Measurements from ENCODE around the gene TWIST2.

The TWIST2 gene

DNA sequence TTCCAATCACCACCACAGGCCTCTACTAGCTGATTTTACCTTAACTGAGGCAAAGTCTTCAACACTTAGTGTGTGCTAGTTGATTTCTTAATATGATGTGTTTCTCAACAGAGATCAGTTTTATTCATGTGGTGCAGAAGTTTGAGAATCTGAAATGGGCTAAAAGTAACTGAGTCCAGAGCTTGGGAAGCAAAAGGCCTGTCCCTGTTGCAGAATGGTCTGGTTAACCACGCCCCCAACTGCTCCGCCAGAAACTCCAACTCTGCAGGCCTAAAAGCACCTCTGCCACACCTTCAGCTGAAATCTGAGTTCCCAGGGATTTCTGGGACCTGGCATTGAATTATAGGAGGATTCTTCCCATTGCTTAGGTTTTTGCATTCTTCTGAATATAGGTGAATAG lies 44.9 kb downstream of the TWIST2 start:
- no peak for DNase-seq

DNA sequence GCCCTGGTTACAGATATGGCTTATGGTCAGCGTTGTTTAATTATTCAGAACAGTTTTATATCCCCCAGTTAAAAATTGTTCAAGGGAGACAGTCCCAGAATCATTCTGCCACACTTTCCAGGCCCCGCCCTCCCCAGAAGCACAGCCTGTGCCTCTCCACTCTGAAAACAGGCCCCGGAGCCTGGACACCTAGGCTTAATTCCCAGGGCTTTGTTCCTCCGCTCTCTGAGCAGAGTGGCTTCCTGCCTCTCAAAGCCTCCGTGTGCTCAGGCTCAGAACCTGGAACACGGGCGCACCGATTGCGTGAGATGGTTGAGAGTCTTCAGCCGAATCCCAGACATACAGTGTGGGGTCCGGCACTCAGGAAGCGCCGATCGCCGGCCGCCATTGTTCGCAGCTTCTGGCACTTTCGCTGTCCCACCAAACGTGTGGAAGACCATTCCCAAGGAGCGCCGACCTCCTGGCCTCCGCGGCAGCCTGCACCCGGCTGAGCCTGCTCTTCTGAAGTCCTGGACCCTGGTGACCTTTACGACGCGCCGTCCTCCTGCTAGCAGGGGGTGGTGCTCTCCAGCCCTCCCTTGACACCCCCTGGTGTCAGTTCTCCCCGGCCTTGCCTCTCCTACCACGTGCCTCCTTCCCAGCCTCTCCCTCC lies 45.6 kb downstream of the TWIST2 start:
- no peak for DNase-seq

DNA sequence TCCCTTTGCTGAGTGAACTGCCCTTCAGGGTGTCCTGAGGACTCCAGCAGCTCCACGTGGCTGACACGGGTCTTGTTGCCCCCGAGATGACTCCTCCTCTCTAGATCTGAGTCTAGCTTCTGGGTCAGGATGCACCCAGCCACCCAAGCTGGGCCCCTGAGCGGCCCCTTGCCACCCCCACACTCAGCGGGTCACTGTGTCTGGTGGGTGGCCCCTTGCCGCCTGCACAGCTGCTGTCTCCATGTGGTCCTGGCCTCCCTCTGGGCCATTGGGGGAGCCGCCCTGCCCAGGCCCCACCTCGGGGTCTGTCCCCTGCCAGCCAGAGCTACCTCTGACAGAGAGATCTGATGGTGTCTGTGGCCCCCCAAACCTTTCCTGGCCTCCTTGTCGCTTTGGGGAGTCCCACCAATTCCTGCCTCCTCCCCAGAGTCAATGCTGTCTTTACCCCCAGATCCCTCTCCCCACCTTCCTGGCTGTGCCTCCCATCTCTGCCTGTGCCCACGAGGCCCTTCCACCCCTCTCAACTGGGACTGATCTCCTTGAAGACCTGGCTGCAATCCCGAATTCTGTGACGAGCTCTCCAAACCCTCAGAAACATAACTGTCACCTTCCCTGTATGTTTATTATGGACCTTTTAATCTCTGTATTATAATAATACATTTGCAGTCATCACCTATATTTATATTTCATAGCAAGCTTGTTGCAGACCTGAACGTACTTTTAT lies 46.5 kb downstream of the TWIST2 start:
- DNase-seq: no peak

DNA sequence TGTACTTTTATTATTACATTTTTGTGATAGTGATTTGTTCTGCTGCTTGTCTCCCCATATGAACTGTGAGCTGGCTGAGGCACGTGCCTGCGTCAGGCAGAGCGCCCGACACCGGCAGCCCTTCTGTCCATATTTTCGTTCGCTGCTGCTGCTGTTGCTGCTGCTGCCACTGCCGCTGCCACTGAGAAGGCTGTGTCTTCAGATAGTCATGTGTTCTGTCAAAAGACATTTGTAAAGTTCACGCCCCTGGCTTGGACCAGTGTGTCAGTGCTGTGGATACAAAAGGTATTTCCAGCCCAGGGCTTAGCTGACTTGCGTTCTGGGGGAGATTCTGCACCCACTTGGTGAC lies 47.0 kb downstream of the TWIST2 start:
- no peak for DNase-seq

DNA sequence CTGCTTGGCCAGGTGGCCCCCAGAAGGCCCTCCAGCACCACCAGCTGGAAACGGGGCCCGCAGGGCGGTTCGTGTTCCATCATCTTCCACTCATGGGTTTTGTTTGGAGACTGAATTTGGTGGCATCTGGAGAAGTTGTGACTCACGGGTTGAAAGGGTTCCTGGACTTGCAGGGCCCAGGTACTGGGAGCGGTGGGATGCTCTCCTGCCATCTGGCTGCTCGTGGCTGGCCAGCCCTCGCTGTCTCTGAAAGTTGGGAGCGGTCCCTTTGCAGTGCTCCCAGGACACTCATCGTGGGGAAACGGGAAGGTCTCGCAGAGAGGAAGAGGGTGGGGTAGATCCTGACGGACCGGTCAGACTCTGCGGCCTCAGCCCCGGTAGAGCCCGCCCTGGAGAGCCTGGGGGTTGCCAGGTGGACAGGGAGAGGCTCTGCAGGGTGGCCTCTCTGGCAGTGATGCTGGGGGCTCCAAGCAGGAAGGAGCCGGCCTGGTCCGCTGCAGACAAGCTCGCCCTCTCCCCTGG lies 47.5 kb downstream of the TWIST2 start:
- no peak for DNase-seq

DNA sequence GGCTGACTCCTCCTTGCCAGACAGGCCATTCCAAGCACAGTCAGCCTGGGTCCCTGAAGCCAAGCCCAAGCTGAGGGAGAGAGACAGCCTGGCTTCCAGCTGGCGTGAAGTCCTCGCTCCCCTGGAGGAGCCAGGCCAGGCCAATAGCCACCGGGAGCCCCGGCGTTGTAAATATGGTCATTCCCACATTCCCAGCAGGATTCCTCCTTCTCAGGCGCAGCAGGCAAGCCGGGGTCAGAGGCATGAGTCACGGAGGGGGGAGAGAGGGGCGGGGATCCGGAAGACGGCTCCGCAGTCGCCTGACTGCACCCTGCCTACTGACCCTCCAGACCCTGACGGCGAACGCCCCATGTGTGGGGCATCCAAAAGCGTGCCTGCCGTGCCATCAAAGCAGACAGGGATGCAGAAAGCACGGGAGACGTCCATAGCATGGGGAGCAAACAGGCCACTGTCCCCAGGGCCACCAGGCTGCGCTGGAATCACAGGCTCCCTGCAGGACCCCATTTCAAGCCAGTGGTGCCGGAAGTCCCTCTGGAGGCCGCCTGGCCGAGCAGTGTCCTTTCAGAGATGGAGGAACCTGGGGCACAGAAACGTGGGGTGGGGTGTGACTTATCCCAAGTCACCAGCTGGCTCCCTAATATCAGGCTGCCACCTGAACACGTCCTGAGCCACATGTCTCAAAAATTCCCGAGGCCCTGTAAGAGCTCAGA lies 48.2 kb downstream of the TWIST2 start:
- DNase-seq: no peak

DNA sequence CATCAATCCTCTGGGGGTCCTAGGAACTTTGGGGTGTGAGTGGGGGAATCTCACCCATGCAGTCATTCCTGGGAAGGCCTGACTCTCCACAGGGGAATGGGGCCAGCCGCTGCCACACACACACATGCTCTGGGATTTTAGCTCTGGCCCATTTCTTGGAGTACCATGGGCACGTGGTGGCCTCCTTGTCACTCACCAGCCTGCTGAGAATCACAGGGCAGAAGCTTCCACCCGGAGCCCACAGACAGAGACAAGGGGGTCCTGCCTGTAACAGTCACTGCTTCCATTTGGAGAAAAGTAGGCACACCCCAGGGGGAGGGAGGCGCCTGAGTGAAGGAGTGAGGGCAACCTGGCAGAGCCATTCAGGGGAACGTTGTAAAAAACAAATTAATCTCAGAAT lies 48.8 kb downstream of the TWIST2 start:
- DNase-seq: no peak

DNA sequence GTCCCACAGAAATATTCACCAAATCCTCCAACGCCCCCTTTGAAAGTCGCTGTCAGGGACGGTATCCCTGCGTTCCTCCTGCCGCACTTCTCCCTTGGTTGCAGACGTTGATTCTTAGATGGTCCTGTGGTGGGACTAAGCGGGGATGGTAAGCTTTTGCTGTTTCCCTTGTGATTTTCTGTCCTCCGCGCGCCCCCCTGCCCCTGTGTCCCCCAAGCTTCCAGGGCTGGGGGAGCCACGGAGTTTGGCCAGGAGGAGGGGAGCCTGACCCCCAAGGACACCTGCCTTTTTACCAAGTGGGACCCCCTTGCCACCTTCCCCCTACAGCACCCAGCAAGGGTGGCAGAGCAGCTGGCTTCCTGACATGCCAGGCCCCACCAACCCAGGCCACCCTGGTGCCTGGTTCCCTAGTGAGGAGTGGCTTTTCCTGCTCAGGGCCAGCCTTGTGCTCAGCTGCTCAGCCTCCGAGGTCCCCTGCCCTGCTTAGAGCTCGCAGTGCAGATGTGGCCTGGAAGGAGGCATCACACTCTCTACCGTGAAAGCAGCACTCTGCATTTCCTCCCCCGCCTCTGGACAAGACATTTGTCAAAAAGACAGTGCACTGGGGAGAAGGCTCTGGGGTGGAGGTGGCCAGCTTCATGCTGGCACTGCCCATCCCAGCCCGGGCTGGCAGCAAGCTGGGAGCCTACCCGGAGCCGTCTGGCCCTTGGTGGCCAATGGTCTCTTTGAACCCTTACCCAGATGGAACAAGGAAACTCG lies 49.4 kb downstream of the TWIST2 start:
- no peak for DNase-seq

DNA sequence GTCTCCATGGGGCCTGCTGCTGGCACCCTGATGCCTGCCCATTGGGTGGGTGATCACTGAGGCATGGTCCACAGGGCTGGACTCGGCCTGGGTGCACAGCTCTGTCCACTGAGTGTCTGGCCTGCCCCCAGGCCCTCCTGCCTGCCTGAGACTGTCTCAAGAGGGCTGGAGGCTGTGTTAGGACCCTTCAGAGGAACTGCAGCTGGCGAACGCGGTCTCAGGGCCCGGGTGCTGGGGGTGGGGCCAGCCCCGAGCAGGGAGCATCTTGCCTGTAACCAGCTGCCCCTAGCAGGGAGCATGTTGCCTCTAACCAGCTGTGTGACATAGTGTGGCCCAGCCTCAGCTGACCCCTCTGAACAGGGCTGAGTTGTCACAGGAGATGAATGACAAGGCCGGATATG lies 50.0 kb downstream of the TWIST2 start:
- DNase-seq: no peak

DNA sequence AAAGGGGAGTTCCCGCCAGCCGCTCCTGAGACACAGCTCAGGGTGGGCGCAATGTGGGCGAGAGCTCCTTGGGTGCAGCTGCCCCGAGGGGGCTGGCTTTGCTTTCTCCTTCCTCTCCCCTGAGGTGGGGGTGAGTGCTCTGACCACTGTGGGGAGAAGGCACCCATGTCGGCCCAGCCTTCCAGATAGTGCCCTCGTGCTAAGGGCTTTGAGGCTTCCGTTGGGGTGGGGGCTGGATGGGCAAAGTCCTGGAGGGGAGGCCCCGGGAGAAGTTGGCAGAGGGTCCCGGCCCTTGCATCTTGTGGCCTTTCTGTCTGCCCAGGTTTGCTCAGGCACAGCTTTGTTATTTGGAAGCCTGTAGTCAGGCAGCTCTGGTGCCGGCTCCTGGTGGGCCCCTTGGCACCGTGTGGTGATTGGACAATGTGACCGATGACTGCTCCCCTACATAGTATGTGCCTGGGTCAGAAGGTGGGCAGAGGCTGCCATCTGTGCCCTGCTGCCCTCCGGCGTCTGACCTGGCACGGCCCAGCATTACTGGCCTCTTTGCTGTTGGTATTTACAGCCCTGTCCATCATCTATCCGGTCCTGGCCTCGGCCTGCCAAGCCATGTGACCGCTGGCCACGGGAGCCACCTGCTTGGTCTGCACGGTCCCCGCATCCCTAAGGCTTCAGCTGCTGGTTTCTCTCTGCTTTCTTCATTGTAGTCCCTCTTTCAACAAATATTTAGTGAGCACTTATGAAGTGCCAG lies 50.8 kb downstream of the TWIST2 start:
- DNase-seq: no peak

DNA sequence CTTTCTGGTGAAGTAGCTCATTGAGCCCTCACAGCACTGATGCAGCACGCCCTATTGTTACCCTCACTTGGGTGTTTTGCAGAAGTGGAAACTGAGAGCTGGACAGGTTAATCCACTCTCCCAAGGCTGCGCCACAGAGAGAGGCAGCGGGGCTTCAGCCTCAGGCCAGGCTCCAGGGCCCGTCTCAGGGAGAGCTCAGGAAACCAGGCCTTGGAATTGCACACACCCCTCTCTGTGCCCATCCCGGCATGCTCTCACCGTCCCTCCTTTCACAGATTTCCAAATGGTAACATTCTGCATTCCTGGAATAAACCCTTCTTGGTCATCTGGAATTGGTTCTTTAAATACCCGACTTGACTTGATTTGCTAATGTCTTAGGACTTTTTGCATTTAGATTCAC lies 51.5 kb downstream of the TWIST2 start:
- no peak for DNase-seq

DNA sequence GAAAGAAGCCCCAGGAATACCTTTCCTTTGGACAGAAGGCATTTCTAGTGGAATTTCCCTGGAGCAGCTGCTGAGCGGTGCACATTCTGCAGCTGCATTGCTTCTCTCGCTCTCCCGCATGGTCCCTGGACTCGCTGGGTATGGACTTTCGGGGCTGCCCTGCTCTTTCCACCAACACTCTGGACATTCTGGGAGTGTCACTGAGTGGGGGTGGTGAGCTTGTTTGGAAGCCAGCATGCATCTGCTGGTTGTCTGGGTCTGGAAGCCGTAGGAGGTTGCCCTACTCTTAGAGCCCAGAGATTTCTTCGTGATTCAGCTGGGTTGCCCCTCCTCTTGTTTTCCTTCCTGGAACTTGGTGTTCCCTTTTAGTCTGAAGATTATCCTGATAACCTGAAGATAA lies 52.6 kb downstream of the TWIST2 start:
- no peak for DNase-seq

DNA sequence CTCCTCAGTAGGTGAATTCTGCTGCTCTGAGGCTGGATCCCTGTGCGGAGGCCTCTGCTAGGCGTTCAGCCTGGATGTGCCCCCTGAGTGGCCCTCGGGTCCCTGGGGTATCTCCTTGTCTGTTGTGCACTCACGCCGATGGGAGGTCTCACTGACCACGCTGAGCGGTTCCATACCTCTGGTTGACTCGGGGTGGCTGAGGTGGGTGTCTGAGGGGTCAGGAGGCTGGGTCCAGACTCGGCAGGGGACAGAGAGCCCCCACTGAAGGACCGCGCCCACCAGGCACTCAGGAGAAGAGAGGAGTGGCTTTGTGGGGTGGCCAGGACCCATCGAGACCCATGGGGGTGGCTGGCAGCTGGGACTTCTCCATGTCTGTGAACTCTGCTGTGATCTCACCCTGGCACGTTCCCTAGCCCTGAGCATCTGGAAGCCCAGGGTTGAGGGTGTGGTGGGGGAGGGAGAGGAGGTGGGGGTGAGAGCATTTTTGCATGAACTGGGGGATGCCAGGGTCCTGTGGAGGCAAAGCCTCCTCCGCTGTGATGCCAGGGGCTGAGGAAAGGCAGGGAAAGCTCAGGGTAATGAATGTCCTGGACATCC lies 53.7 kb downstream of the TWIST2 start:
- DNase-seq: no peak

DNA sequence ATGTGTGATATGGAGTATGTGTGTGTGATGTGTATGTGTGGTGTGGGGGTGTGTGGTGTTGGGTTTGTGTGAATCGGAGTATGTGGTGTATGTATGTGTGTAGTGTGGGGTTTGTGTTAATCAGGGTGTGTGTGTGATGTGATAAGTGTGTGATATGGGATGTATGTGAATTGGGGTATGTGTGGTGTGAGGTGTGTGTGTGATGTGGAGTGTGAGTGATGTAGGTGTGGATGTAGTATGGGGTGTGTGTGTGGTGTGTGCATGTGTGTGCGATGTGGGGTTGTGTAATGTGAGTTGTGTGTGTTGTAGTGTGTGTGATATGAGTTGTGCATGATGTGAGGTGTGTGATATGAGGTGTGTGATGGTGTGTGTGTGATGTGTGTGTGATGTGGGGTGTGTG lies 54.4 kb downstream of the TWIST2 start:
- no peak for DNase-seq

DNA sequence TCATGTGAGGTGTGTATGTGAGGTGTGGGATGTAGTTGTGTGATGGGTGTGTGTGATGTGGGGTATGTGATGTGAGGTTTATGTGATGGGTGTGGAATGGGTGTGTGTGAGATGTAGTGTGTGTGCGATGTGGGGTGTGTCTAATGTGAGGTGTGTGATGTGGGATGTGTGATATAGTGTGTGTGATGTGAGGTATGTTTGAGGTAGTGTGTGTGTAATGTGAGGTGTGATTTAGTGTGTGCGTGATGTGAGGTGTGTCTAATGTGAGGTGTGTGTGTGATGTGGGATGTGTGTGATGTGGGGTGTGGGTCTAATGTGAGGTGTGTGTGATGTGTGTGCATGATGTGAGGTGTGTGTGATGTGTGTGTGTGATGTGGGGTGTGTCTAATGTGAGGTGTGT lies 55.3 kb downstream of the TWIST2 start:
- no peak for DNase-seq

DNA sequence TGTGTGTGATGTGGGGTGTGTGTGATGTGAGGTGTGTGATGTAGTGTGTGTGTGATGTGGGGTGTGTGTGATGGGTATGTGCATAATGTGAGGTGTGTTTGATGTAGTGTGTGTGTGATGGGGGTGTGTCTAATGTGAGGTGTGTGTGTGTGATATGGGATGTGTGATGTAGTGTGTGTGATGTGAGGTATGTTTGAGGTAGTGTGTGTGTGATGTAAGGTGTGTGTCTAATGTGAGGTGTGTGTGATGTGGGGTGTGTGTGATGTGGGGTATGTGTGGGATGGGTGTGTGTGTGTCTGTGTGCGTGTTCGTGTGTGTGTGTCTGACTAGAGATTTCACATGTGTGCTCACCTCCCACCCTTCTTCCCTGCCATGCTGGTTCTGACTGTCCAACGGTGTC lies 56.3 kb downstream of the TWIST2 start:
- no peak for DNase-seq

DNA sequence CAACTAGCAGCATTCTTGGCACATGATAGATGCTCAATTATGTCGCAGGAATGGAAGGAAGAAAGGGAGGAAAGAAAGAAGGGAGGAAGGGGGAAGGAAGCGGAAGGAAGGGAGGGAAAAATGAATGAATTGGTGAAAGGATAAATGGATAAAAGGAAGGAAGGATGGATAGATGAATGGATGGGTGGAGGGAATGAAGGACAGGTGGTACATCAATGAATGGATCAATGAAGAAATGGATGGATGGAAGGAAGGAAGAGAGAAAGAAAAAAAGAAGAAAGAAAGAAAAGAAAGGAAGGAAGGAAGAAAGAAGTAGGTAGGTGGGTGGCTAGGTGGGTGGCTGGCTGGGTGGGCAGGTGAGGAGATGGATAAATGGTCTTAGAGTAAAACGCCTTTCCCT lies 56.8 kb downstream of the TWIST2 start:
- DNase-seq: no peak

DNA sequence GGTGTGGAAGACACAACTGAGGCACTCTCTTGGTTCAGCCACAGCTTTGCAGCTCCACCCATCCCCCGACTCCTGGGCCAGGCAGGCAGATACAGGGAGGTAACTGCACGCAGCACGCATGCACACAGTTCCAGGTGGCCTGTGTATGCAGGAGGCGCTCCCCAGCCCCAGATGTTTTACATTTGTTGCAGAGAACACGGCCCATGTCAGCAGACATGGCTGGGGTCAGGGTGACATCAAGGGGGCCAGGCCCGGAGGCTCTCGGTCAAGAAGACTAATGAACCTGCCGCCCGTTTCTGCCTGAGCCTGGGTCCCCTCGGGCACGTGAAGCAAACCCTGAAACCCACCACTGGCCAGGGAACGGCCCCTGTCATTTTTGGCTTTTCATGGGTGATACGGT lies 57.3 kb downstream of the TWIST2 start:
- DNase-seq: no peak

DNA sequence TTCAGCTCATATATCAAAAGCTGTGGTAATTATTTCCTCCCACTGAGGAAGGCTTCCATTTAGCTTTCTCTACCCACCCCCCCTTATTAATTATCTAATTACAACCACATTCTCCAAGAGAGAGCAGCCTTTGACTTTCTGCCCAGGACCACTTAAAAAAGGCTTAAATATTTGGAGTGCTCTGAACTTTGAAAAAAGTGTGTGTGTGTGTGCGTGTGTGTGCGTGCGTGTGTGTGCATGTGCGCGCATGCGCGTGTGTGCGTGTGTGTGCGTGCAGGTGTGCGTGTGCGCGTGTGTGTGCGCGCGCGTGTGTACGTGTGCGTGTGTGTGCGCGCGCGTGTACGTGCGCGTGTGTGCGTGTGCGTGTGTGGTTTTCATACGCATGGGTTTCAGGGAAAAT lies 57.8 kb downstream of the TWIST2 start:
- DNase-seq: no peak

DNA sequence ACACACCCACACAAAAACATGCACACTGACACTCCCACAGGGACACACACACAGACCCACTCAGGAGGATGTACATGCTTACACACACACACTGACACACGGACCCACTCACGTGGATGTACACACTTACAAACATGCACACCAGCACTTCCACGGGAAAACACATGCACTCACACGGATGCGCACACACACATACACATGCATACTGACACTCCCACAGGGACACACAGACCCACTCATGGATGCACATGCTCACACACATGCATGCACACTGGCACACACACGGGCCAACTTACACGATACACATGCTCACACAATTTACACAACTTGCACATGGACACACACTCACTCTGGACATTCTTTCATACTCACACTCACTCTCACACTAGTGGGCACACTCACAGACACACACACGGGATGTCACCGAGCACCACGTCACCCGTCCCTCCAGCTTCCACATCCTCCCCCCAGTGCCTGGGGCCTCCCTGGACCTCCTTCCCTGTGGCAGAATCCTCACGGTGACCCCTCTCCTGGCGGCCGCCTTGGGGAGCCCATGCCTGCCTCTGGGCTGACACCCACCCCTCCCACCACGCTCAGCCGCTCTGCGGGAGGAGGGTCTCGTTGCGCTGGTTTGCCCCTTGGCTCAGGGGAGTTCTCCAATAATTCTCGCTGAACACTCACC lies 58.5 kb downstream of the TWIST2 start:
- no peak for DNase-seq

DNA sequence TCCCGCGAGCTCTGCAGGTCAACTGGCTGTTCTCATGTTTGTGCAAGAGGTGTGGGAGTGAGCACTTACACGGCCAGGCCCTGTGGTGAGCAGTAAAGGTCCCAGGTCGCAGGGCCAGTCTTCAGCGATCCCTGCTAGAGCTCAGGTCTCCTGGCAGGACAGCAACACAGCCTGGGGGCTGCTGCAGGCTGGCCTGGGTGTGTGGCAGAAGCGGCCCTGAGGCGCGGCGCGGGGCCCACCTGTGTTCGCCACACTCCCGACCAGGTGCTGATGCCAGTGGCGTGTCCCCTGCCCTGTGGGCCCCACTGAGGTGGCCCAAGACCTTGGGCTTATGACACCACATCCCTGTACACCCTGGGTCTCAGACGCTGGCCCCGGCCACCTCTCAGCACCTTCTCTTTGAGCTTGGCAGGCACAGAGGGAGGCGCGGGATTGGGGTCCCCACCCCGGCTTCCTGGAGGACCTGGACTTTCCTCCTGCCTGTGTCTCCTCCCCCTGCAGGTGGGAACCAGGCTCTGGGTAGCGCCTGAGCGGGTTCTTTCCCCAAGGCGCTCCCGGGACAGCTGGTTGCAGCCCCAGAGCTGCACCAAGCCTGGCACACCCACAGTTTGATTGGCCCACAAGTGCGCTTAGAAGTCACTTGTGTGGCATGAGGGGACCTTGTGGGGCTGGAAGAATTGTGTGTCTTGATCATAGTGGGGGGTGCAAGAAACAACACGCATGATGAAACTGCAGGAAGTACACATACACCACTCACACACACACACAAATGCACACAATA lies 59.2 kb downstream of the TWIST2 start:
- no peak for DNase-seq
